HG02678 (cell line): Measurements from ENCODE around the gene SH3GLB1.

Source experiments
- ATAC-seq: cut with Tn5 transposase; IDR thresholded peaks from one replicate; pipeline ENCODE4 v1.9.1; 2021; ENCODE audit warnings: mild to moderate bottlenecking, moderate library complexity; ENCODE audit not compliant: unreplicated experiment

The SH3GLB1 gene

GRCh38 chr1:86731416-86731815 is 27.0 kb downstream of the SH3GLB1 start:
- no peak for ATAC-seq

- ATAC-seq, result no peak
Observed at GRCh38 chr1:86733340-86733739, 29.0 kb downstream of the SH3GLB1 start.

GRCh38 chr1:86739648-86740509 is 35.5 kb downstream of the SH3GLB1 start:
- peak; percentile 87 for ATAC-seq

- no peak for ATAC-seq
Observed at GRCh38 chr1:86741947-86742572, 37.7 kb downstream of the SH3GLB1 start.

GRCh38 chr1:86747304-86747703 is 42.9 kb downstream of the SH3GLB1 start:
- no peak for ATAC-seq

GRCh38 chr1:86748622-86749373 is 44.4 kb downstream of the SH3GLB1 start:
- no peak for ATAC-seq

- ATAC-seq, result no peak
Observed at GRCh38 chr1:86750076-86750475, 45.7 kb downstream of the SH3GLB1 start.

GRCh38 chr1:86750530-86750929 is 46.2 kb downstream of the SH3GLB1 start:
- ATAC-seq, result no peak

GRCh38 chr1:86751923-86752322 is 47.5 kb downstream of the SH3GLB1 start:
- no peak for ATAC-seq

- ATAC-seq, result no peak
Observed at GRCh38 chr1:86753700-86754099, 49.3 kb downstream of the SH3GLB1 start.

- ATAC-seq, result no peak
Observed at GRCh38 chr1:86754265-86754974, 50.0 kb downstream of the SH3GLB1 start.

GRCh38 chr1:86756062-86756406 is 51.7 kb downstream of the SH3GLB1 start:
- ATAC-seq, result no peak

GRCh38 chr1:86757272-86757984 is 53.1 kb downstream of the SH3GLB1 start:
- ATAC-seq, result no peak

GRCh38 chr1:86758570-86758969 is 54.2 kb downstream of the SH3GLB1 start:
- no peak for ATAC-seq

- no peak for ATAC-seq
Observed at GRCh38 chr1:86760199-86760598, 55.8 kb downstream of the SH3GLB1 start.

GRCh38 chr1:86762336-86762735 is 58.0 kb downstream of the SH3GLB1 start:
- ATAC-seq, result no peak

- no peak for ATAC-seq
Observed at GRCh38 chr1:86764523-86764922, 60.1 kb downstream of the SH3GLB1 start.

GRCh38 chr1:86765073-86765472 is 60.7 kb downstream of the SH3GLB1 start:
- no peak for ATAC-seq

- ATAC-seq, result no peak
Observed at GRCh38 chr1:86765674-86766073, 61.3 kb downstream of the SH3GLB1 start.

- ATAC-seq, result no peak
Observed at GRCh38 chr1:86768554-86768953, 64.2 kb downstream of the SH3GLB1 start.
